Fibroblast of villous mesenchyme (primary cell): ENCODE measurements around the gene GSTT2. TPM values are rescaled to one million over a fixed set of nuclear protein-coding genes. Genes with fewer than 3 reads are reported as not detected.
"Not testable (repeated sequence)": the region's sequence is repeated elsewhere in the genome, so short reads cannot be mapped to it uniquely, and the experiment has no call there.

Experiments
- DNase-seq: peaks from one replicate; pipeline ENCODE4 v3.0.0-alpha.2; 2010; ENCODE audit warnings: low read depth
- H3K4me3 ChIP-seq: 2 replicates; pipeline ENCODE4 v1.5.1; 2011; ENCODE audit warnings: low read depth, mild to moderate bottlenecking, low read length
- total RNA-seq: library from RNA; depleted of rRNA; stranded (reverse); fragments of >200 nt; gene quantifications from 2 replicates; pipeline ENCODE4 v1.2.3, GENCODE V29; 2012
- TF ChIP-seq, protein P1 (sequence below): IDR thresholded peaks from 2 replicates; pipeline ENCODE4 v1.5.1; 2012; ENCODE audit warnings: low read depth, mild to moderate bottlenecking, low read length; ENCODE audit not compliant: insufficient read depth

Gene GSTT2
- total RNA-seq, 1 donor = not detected

GRCh38 chr22:23956301-23956900, 23.5 kb upstream of the GSTT2 start:
- peak; percentile 60 for DNase-seq
- not testable (repeated sequence) for H3K4me3 ChIP-seq
- TF ChIP-seq, protein P1, sequence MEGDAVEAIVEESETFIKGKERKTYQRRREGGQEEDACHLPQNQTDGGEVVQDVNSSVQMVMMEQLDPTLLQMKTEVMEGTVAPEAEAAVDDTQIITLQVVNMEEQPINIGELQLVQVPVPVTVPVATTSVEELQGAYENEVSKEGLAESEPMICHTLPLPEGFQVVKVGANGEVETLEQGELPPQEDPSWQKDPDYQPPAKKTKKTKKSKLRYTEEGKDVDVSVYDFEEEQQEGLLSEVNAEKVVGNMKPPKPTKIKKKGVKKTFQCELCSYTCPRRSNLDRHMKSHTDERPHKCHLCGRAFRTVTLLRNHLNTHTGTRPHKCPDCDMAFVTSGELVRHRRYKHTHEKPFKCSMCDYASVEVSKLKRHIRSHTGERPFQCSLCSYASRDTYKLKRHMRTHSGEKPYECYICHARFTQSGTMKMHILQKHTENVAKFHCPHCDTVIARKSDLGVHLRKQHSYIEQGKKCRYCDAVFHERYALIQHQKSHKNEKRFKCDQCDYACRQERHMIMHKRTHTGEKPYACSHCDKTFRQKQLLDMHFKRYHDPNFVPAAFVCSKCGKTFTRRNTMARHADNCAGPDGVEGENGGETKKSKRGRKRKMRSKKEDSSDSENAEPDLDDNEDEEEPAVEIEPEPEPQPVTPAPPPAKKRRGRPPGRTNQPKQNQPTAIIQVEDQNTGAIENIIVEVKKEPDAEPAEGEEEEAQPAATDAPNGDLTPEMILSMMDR = peak; percentile 72

GRCh38 chr22:23961084-23961771, 18.7 kb upstream of the GSTT2 start, which contains the start of gene GSTT2B:
Gene GSTT2B (minus strand): TSS chr22:23961195. CDS start chr22:23961131, 64 bp downstream.
- DNase-seq, H3K4me3 ChIP-seq: not testable (repeated sequence)

- DNase-seq, H3K4me3 ChIP-seq: not testable (repeated sequence)
These were observed 13.8 kb upstream of the GSTT2 start for GRCh38 chr22:23966094-23966493.

GRCh38 chr22:23966568-23966967, 13.4 kb upstream of the GSTT2 start, which contains the start of gene DDTL:
Gene DDTL (plus strand): TSS chr22:23966888. CDS start chr22:23966915, 27 bp downstream.
- DNase-seq, H3K4me3 ChIP-seq: not testable (repeated sequence)

DNA sequence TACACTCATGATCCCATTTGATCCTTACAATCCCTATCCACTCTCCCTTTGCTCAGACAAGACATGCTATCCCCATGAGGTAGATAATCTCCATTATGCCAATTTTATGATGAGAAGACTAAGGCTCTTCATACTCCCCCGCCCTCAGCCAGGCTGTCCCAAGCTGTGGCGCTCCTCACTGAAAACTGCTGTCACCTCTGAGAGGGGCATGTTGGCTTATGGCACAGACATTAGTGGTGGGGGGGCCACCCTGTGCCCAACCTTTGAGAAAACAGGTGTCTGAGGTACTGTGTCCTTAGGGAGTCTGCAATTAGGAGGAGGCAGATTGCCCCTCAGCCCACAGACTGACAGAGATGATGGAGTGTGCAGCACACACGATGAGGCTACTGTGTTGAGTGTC, 10.9 kb upstream of the GSTT2 start:
- TF ChIP-seq, protein P1 = no peak

GRCh38 chr22:23970201-23970641, 9.7 kb upstream of the GSTT2 start:
- TF ChIP-seq, protein P1 = no peak
- DNase-seq = no peak
- no peak overlapping the region for H3K4me3 ChIP-seq

More for the DNA sequence above, 10.9 kb upstream of the GSTT2 start:
- DNase-seq = no peak
- no peak overlapping the region for H3K4me3 ChIP-seq

DNA sequence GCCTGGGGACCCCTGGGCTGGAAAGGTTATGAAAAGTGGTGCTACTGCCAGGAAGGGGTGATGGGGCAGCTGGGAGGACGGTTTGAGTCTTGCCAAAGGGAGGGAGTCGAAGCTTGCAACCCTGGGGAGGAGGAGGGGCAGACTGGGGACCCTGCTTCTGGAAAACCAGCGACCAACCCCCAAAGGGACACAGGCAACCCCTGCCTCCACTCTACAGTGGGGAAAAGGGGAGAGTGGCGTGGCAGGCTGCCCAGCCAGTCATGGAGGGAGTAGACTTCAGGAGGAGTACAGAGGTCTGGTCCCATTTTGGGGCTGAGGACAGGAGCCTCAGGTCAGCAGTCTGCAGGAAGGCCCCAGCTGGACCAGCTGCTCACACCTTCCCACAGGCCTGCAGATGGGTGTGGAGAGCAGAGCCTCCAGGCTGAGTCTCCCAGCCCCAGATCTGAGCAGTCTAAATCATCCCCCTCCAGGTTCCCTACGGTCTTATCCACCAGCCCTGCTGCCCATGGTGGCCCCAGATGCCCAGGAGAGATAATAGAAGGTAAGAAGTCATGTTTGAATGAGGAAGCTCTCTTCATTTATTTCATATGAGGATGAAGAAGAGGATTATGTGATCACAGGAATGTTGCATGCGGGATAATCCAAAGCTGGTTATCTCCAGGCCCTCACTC, 9.0 kb upstream of the GSTT2 start:
- no peak for DNase-seq
- H3K4me3 ChIP-seq = no peak overlapping the region
- TF ChIP-seq, protein P1 = no peak

DNA sequence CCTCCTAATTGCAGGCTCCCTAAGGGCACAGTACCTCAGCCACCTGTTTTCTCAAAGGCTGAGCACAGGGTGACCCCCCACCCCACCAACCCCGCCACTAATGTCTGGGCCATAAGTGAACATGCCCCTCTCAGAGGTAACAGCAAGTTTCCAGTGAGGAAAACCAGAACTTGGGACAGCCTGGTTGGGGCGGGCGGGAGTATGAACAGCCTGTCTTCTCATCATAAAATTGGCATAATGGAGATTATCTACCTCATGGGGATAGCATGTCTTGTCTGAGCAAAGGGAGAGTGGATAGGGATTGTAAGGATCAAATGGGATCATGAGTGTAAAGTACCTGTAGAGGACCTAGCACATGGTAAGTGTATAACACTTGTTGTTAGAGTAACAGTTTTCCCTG, 8.0 kb upstream of the GSTT2 start:
- DNase-seq, H3K4me3 ChIP-seq: not testable (repeated sequence)

- H3K4me3 ChIP-seq, DNase-seq: not testable (repeated sequence)
These were observed 5.6 kb upstream of the GSTT2 start, which contains the start of gene DDT for GRCh38 chr22:23974345-23974744. Gene DDT (minus strand): TSS chr22:23974441. CDS start chr22:23974414, 27 bp downstream.

DNA sequence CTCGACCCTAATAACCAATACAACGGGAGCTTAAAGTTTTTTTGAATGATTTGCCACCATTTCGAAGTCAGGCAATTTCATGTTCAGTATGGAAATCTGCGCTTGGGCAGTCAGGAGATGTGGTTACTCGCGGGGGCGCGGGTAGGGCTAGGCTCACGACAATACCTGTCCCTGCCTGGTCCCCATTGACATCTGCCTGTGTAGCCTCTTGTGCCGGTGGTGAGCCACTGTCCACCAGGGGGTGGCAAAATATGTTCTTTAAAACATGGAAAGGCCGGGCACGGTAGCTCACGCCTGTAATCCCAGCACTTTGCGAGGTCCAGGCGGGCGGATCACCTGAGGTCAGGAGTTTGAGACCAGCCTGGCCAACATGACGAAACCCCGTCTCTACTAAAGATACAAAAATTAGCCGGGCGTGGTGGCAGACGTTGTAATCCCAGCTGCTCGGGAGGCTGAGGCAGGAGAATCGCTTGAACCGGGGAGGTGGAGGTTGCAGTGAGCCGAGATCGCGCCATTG, 5.0 kb upstream of the GSTT2 start:
- not testable (repeated sequence) for H3K4me3 ChIP-seq, DNase-seq

- H3K4me3 ChIP-seq, DNase-seq: not testable (repeated sequence)
These were observed 2.6 kb upstream of the GSTT2 start for GRCh38 chr22:23977304-23977703.

GRCh38 chr22:23980567-23980966, 633 bp downstream of the GSTT2 start:
- DNase-seq, H3K4me3 ChIP-seq: not testable (repeated sequence)
